OCI-LY3 (cell line): ENCODE data around the gene PKN2.

Experiments used
- H2AFZ ChIP-seq: fragments of 200-600, 300-600 bp; shearing (Covaris generic); 2 replicates; pipeline ENCODE4 v1.6.0; 2014; ENCODE audit warnings: antibody characterized with exemption, low read depth, low read length
- H3K27ac ChIP-seq: fragments of 200-600, 300-600 bp; sonication (generic); 2 replicates; pipeline ENCODE4 v1.5.1; 2014; ENCODE audit warnings: mild to moderate bottlenecking, low read length, moderate library complexity, mixed read lengths
- H3K27me3 ChIP-seq: fragments of 200-600, 300-600 bp; sonication (generic); 2 replicates; pipeline ENCODE4 v1.6.1; 2014; ENCODE audit warnings: low read depth, low read length, mixed read lengths
- H3K36me3 ChIP-seq: fragments of 200-600, 300-600 bp; sonication (generic); replicated peaks from 2 replicates; pipeline ENCODE3; 2014; ENCODE audit warnings: low read depth, low read length, mixed read lengths
- H3K4me1 ChIP-seq: fragments of 300-600, 200-600 bp; sonication (generic); 2 replicates; pipeline ENCODE4 v1.6.1; 2014; ENCODE audit warnings: low read length, mixed read lengths
- H3K4me2 ChIP-seq: fragments of 200-600, 300-600 bp; sonication (generic); 2 replicates; pipeline ENCODE4 v1.6.1; 2014; ENCODE audit warnings: low read length, mixed read lengths
- H3K4me3 ChIP-seq: fragments of 300-600, 200-600 bp; sonication (generic); 2 replicates; pipeline ENCODE4 v1.5.1; 2014; ENCODE audit warnings: antibody characterized with exemption, mild to moderate bottlenecking, low read length, moderate library complexity
- H3K79me2 ChIP-seq: fragments of 300-600, 200-600 bp; shearing (Covaris generic); 2 replicates; pipeline ENCODE4 v1.6.1; 2014; ENCODE audit warnings: mild to moderate bottlenecking, low read length, mixed read lengths
- H3K9ac ChIP-seq: fragments of 300-600, 200-600 bp; shearing (Covaris generic); 2 replicates; pipeline ENCODE4 v1.6.0; 2014; ENCODE audit warnings: mild to moderate bottlenecking, low read length, moderate library complexity
- H3K9me3 ChIP-seq: fragments of 200-600, 300-600 bp; shearing (Covaris generic); 2 replicates; pipeline ENCODE4 v1.6.1; 2014; ENCODE audit warnings: low read length, mixed read lengths; ENCODE audit not compliant: insufficient read depth
- H4K20me1 ChIP-seq: fragments of 200-600, 300-600 bp; sonication (generic); 2 replicates; pipeline ENCODE4 v1.6.1; 2016; ENCODE audit warnings: low read length, mixed read lengths; ENCODE audit not compliant: insufficient read depth
- CTCF ChIP-seq: fragments of 200-600, 300-600 bp; sonication (generic); IDR thresholded peaks from 2 replicates; pipeline ENCODE4 v1.5.1; 2014; ENCODE audit warnings: antibody characterized with exemption, low read length, low read depth
- EZH2phosphoT487 ChIP-seq: fragments of 200-600 bp; shearing (Covaris generic); IDR thresholded peaks from 2 replicates; pipeline ENCODE4 v1.6.1; 2018; ENCODE audit warnings: antibody characterized with exemption, mixed run types, low read depth

The PKN2 gene

DNA sequence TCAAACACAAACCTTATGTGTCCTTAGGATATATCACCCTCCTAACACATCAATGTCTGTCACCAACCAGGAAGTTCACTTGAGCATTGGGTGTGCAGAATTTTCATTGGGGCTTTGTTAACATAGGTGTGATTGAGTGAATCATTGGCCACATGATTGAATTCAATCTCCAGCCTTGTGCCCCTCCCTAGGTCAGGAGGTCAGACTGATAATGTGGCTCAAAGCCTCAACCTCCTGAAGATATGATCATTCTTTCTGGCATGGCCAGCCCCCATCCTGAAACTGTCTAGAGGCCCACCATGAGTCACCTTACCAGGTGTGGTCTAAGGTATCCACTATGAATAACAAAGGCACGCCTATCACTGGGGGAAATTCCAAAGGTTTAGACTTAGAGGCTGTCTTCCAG, 90.1 kb downstream of the PKN2 start:
- no peak overlapping the region for H3K4me3 ChIP-seq
- H4K20me1 ChIP-seq = no peaks in the 10 kb centered on the region
- H2AFZ ChIP-seq = no peak overlapping the region
- H3K4me1 ChIP-seq = no peaks in the 10 kb centered on the region
- H3K9ac ChIP-seq = no peak overlapping the region
- no peaks in the 10 kb centered on the region for H3K27me3 ChIP-seq
- TF ChIP-seq EZH2phosphoT487 (no peak), CTCF (no peak)
- no peaks in the 10 kb centered on the region for H3K79me2 ChIP-seq
- H3K27ac ChIP-seq = no peak overlapping the region
- H3K36me3 ChIP-seq = peaks cover 3% of the 10 kb centered on the region
- H3K9me3 ChIP-seq = no peaks in the 10 kb centered on the region
- H3K4me2 ChIP-seq = no peak overlapping the region

- Histone ChIP-seq H3K4me3 (no peak overlapping the region), H2AFZ (no peak overlapping the region), H4K20me1 (no peaks in the 10 kb centered on the region), H3K4me1 (peaks cover 15% of the 10 kb centered on the region), H3K9ac (no peak overlapping the region), H3K36me3 (peaks cover 3% of the 10 kb centered on the region), H3K27ac (no peak overlapping the region), H3K79me2 (no peaks in the 10 kb centered on the region), H3K9me3 (no peaks in the 10 kb centered on the region), H3K4me2 (no peak overlapping the region), H3K27me3 (no peaks in the 10 kb centered on the region)
- TF ChIP-seq EZH2phosphoT487 (no peak), CTCF (no peak)
Observed at GRCh38 chr1:88777604-88778149, 93.6 kb downstream of the PKN2 start.

DNA sequence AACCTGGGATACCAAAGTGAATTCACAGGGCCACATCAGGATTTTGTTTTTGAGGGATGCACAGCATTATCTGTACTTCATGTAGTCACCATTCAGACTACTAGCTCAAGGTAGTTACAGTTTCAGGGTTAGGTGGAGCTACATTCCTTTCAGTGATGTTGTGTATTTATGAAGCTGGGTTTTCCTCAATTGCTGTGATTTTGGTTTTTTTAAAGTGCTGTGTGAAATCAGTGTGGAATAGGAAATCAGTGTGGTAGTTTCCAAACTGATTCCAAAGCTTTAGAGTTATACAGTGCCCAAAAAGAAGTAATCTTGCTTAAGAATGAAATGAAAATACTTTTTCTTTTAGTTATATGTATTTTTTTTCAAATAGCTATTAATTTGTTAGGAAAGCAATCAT, 95.8 kb downstream of the PKN2 start:
- H3K4me2 ChIP-seq = no peak overlapping the region
- no peaks in the 10 kb centered on the region for H4K20me1 ChIP-seq
- no peak overlapping the region for H2AFZ ChIP-seq
- TF ChIP-seq EZH2phosphoT487 = no peak
- no peak for TF ChIP-seq CTCF
- no peak overlapping the region for H3K9ac ChIP-seq
- no peaks in the 10 kb centered on the region for H3K79me2 ChIP-seq
- no peaks in the 10 kb centered on the region for H3K9me3 ChIP-seq
- no peak overlapping the region for H3K27ac ChIP-seq
- H3K36me3 ChIP-seq = peaks cover 3% of the 10 kb centered on the region
- no peaks in the 10 kb centered on the region for H3K27me3 ChIP-seq
- peaks cover 26% of the 10 kb centered on the region for H3K4me1 ChIP-seq
- no peak overlapping the region for H3K4me3 ChIP-seq

GRCh38 chr1:88780485-88780884, 96.4 kb downstream of the PKN2 start:
- no peak overlapping the region for H2AFZ ChIP-seq
- peaks cover 3% of the 10 kb centered on the region for H3K36me3 ChIP-seq
- H3K4me2 ChIP-seq = no peak overlapping the region
- peaks cover 32% of the 10 kb centered on the region for H3K4me1 ChIP-seq
- no peaks in the 10 kb centered on the region for H3K9me3 ChIP-seq
- TF ChIP-seq EZH2phosphoT487 (no peak), CTCF (no peak)
- no peak overlapping the region for H3K27ac ChIP-seq
- H3K79me2 ChIP-seq = no peaks in the 10 kb centered on the region
- H3K9ac ChIP-seq = no peak overlapping the region
- H3K4me3 ChIP-seq = no peak overlapping the region
- H3K27me3 ChIP-seq = no peaks in the 10 kb centered on the region
- no peaks in the 10 kb centered on the region for H4K20me1 ChIP-seq
